SK-N-SH treated with all-trans-retinoic acid at 6 μM for 48 hours (cell line): ENCODE results near the gene SLC35A1.

Source experiments
- CSRNP3 ChIP-seq: fragments of 250-450 bp; sonication (Bioruptor Pico); IDR thresholded peaks from 2 replicates; pipeline ENCODE4 v1.5.1; 2021; ENCODE audit warnings: mild to moderate bottlenecking, moderate library complexity
- ESRRG ChIP-seq: fragments of 250-450 bp; sonication (Bioruptor Pico); IDR thresholded peaks from 2 replicates; pipeline ENCODE4 v1.6.1; 2021; ENCODE audit warnings: mild to moderate bottlenecking
- ISL1 ChIP-seq: fragments of 250-450 bp; sonication (Bioruptor Pico); IDR thresholded peaks from 2 replicates; pipeline ENCODE4 v2.1.2; 2022; ENCODE audit warnings: mild to moderate bottlenecking, moderate library complexity
- ZFP30 ChIP-seq: fragments of 450-650 bp; formaldehyde crosslinking; IDR thresholded peaks from 2 replicates; pipeline ENCODE4 v1.5.0; 2022; ENCODE audit warnings: mild to moderate bottlenecking, moderate library complexity

DNA sequence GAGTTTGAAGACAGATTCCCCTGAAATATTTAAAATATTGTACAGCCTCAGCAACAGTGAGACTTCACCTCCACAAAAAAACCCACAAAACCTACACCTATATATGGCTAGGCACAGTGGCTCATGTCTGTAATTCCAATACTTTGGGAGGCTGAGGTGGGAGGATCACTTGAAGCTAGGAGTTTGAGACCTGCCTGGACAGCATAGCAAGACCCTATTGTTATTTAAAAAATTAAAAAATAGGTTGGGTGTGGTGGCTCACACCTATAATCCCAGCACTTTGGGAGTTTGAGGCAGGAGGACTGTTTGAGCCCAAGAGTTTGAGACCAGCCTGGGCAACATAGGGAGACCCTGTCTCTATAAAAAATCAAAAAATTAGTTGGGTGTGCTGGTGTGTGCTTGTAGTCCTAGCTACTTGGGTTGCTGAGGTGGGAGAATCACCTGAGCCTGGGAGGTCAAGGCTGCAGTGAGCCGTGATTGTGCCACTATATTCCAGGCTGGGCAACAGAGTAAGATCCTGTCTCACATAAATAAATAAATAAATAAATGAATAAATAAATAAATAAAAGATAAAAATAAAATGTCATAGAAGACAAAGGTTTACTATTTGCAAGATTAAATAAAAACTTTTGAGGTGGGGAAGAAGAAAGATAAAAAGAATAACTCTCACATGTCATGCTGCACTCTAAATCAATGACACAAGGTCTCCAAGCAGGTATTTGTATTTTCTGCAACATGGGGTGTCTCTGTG lies 65.9 kb downstream of the SLC35A1 start:
- TF ChIP-seq ISL1 (CRISPR knock-in tag) (no peak), CSRNP3 (CRISPR knock-in tag) (no peak), ESRRG (CRISPR knock-in tag) (no peak), ZFP30 (no peak)
